Upper lobe of left lung (tissue), 6 donors: ENCODE measurements around the gene MYG1. TPM values are rescaled to one million over a fixed set of nuclear protein-coding genes. Genes with fewer than 3 reads are reported as not detected.

Experiments
- ATAC-seq, 2 donors: fragments of 200-7000 bp; cut with Tn5 transposase; one replicate each; pipeline ENCODE4 v1.9.1; 2022; ENCODE audit warnings: mild to moderate bottlenecking in 2 of 2, moderate library complexity in 2 of 2; ENCODE audit not compliant: low FRiP score in 2 of 2
- DNase-seq, 2 donors: peaks; one replicate each; pipeline ENCODE4 v3.0.0-alpha.2; 2019 to 2020
- H3K27ac ChIP-seq, 4 donors: fragments of 200-600 bp; sonication (generic); one replicate each; pipeline ENCODE4 v1.5.1; 2016 to 2019
- H3K27me3 ChIP-seq, 4 donors: fragments of 200-600 bp; sonication (generic); one replicate each; pipeline ENCODE4 v1.5.1; 2017 to 2019
- H3K36me3 ChIP-seq, 4 donors: fragments of 200-600 bp; sonication (generic); one replicate each; pipeline ENCODE4 v1.5.1; 2016 to 2019
- H3K4me1 ChIP-seq, 4 donors: fragments of 200-600 bp; sonication (generic); one replicate each; pipeline ENCODE4 v1.5.1; 2018 to 2019
- H3K4me3 ChIP-seq, 4 donors: fragments of 200-600 bp; sonication (generic); one replicate each; pipeline ENCODE4 v1.5.1; 2017 to 2019; ENCODE audit warnings: mild to moderate bottlenecking in 2 of 4, moderate library complexity in 1 of 4
- H3K9me3 ChIP-seq, 4 donors: fragments of 200-600 bp; sonication (generic); one replicate each; pipeline ENCODE4 v1.5.1; 2018 to 2019
- CTCF ChIP-seq, 6 experiments: fragments of 450-650 bp in 4 of 6; fragments of 200-600 bp in 2 of 6; sonication (generic) in 2 of 6; IDR thresholded peaks; one replicate each; pipeline ENCODE4 v1.5.1; 2016 to 2019; ENCODE audit warnings: antibody characterized with exemption in 6 of 6
- EP300 ChIP-seq, 4 donors: sonication (generic); formaldehyde crosslinking; IDR thresholded peaks; one replicate each; pipeline ENCODE4 v1.5.1; 2017; ENCODE audit warnings: antibody characterized with exemption in 4 of 4, control low read depth in 2 of 4
- POLR2A ChIP-seq, 4 donors: fragments of 450-650 bp; IDR thresholded peaks; one replicate each; pipeline ENCODE4 v1.5.1; 2016 to 2017; ENCODE audit warnings: antibody characterized with exemption in 4 of 4, mild to moderate bottlenecking in 2 of 4
- POLR2AphosphoS5 ChIP-seq, 2 donors: sonication (generic); formaldehyde crosslinking; IDR thresholded peaks; one replicate each; pipeline ENCODE4 v1.5.1; 2017; ENCODE audit warnings: antibody characterized with exemption in 2 of 2
- WGBS, 2 donors: methylation state at CpG; one replicate each; pipeline ENCODE4 v1.1.5; 2017 to 2018; 5-methylcytosine and 5-hydroxymethylcytosine counted together
- total RNA-seq, 6 donors: library from RNA; depleted of rRNA in 4 of 6; stranded (reverse); fragments of >200 nt in 4 of 6; gene quantifications; one replicate each; pipeline versions ENCODE4 v1.1.0 to v1.2.1, GENCODE V29; 2016 to 2021
- donor health status: DM: no; HTN: no; CAD: no; lungs with moderate emphysema.
- donor health status: DM: no; HTN: yes; CAD: no; lungs with severe emphysema.

MYG1 gene
- total RNA-seq, 6 donors from 2014 or later: 29.1 to 50.7 (median 34.8) TPM

GRCh38 chr12:53287741-53288216, 11.7 kb upstream of the MYG1 start:
- no peak overlapping the region for H3K4me3 ChIP-seq
- TF ChIP-seq EP300 (IDR thresholded peaks at IDR 0.05): no peak
- TF ChIP-seq POLR2A (IDR thresholded peaks at IDR 0.05): no peak
- peak; percentile 62 to 78 (median 70) for TF ChIP-seq CTCF (IDR thresholded peaks at IDR 0.05)
- H3K4me1 ChIP-seq: no peaks in the 10 kb centered on the region
- WGBS, 2 donors: 75 to 83% methylated on average over 4 to 11 of the region's 11 CpGs
- no peaks in the 10 kb centered on the region for H3K36me3 ChIP-seq
- no peaks in the 10 kb centered on the region for H3K27me3 ChIP-seq
- ATAC-seq (peak; percentile 77 to 83), DNase-seq (peak in 1 of 2 donors; percentile 70)
- H3K9me3 ChIP-seq: no peaks in the 10 kb centered on the region
- no peak overlapping the region for H3K27ac ChIP-seq

- no peaks in the 10 kb centered on the region for H3K27me3 ChIP-seq
- WGBS, 2 donors: 90 to 94% methylated on average over 2 to 6 of the region's 6 CpGs
- ATAC-seq: no peak
- no peak for DNase-seq
- TF ChIP-seq CTCF (IDR thresholded peaks at IDR 0.05) (no peak), POLR2A (IDR thresholded peaks at IDR 0.05) (no peak), POLR2AphosphoS5 (IDR thresholded peaks at IDR 0.05) (no peak), EP300 (IDR thresholded peaks at IDR 0.05) (no peak)
- H3K9me3 ChIP-seq: no peaks in the 10 kb centered on the region
- no peaks in the 10 kb centered on the region for H3K4me1 ChIP-seq
- H3K27ac ChIP-seq: no peak overlapping the region
- H3K36me3 ChIP-seq: no peaks in the 10 kb centered on the region
- H3K4me3 ChIP-seq: no peak overlapping the region
Observed at GRCh38 chr12:53288322-53288721, 11.2 kb upstream of the MYG1 start.

- ATAC-seq (no peak), DNase-seq (no peak)
- H3K4me1 ChIP-seq: peaks cover 3 to 5% (median 4%) of the 10 kb centered on the region in 4 donors
- H3K27ac ChIP-seq: no peak overlapping the region
- H3K4me3 ChIP-seq: no peak overlapping the region
- H3K27me3 ChIP-seq: no peaks in the 10 kb centered on the region
- no peak for TF ChIP-seq EP300 (IDR thresholded peaks at IDR 0.05)
- no peak for TF ChIP-seq POLR2A (IDR thresholded peaks at IDR 0.05)
- no peak for TF ChIP-seq POLR2AphosphoS5 (IDR thresholded peaks at IDR 0.05)
- TF ChIP-seq CTCF (IDR thresholded peaks at IDR 0.05): no peak
- 83 to 84% methylated on average over 1 to 4 of the region's 4 CpGs for WGBS, 2 donors
- no peaks in the 10 kb centered on the region for H3K36me3 ChIP-seq
- H3K9me3 ChIP-seq: no peaks in the 10 kb centered on the region
Observed at GRCh38 chr12:53289891-53290290, 9.6 kb upstream of the MYG1 start.

- TF ChIP-seq CTCF (IDR thresholded peaks at IDR 0.05) (no peak), POLR2A (IDR thresholded peaks at IDR 0.05) (no peak), POLR2AphosphoS5 (IDR thresholded peaks at IDR 0.05) (no peak), EP300 (IDR thresholded peaks at IDR 0.05) (no peak)
- DNase-seq (no peak), ATAC-seq (no peak)
- WGBS, 2 donors: 91 to 96% methylated on average over 9 of the region's 9 CpGs
- no peak overlapping the region for H3K27ac ChIP-seq
- no peaks in the 10 kb centered on the region for H3K9me3 ChIP-seq
- H3K4me3 ChIP-seq: no peak overlapping the region
- peaks cover 6 to 8% (median 7%) of the 10 kb centered on the region in 4 donors for H3K4me1 ChIP-seq
- H3K27me3 ChIP-seq: no peaks in the 10 kb centered on the region
- no peaks in the 10 kb centered on the region for H3K36me3 ChIP-seq
Observed at GRCh38 chr12:53290661-53291060, 8.8 kb upstream of the MYG1 start.

GRCh38 chr12:53292426-53292825, 7.1 kb upstream of the MYG1 start:
- TF ChIP-seq POLR2AphosphoS5 (IDR thresholded peaks at IDR 0.05) (no peak), CTCF (IDR thresholded peaks at IDR 0.05) (no peak), POLR2A (IDR thresholded peaks at IDR 0.05) (no peak), EP300 (IDR thresholded peaks at IDR 0.05) (no peak)
- Histone ChIP-seq H3K27me3 (no peaks in the 10 kb centered on the region), H3K9me3 (no peaks in the 10 kb centered on the region), H3K27ac (no peak overlapping the region), H3K4me1 (peaks cover 20 to 22% (median 21%) of the 10 kb centered on the region in 4 donors), H3K4me3 (no peak overlapping the region), H3K36me3 (peaks cover 0 to under 1% (median under 1%) of the 10 kb centered on the region in 4 donors)
- DNase-seq (no peak), ATAC-seq (no peak)
